Left ventricle myocardium superior (tissue), 1 donor: ENCODE results near the gene POMZP3. TPM values are rescaled to one million over a fixed set of nuclear protein-coding genes. Genes with fewer than 3 reads are reported as not detected.

Source experiments
- total RNA-seq: library from RNA; stranded (reverse); fragmentation: NEBNext Ultra II Directional; extraction: Animal tissue kit (Norgen Biotek cat#: 25700); gene quantifications from one replicate; pipeline ENCODE4 v1.2.1, GENCODE V29; 2021
- donor health status: DM: no; HTN: yes; CAD: no; lungs with severe emphysema.

Gene POMZP3
- total RNA-seq, 1 donor from 2014 or later, result 7.9 TPM

Other genes with a start within 250 kb of the POMZP3 start
- 0.55 TPM for gene SSC4D, start 217.6 kb downstream of the POMZP3 start, total RNA-seq
- not detected for gene ZP3, start 202.3 kb downstream of the POMZP3 start, total RNA-seq
- 9.3 TPM for gene DTX2, start 165.6 kb downstream of the POMZP3 start, total RNA-seq
- 2.2 TPM for gene UPK3B, start 116.7 kb downstream of the POMZP3 start, total RNA-seq
- not detected for gene SPDYE16, start 84.0 kb downstream of the POMZP3 start, total RNA-seq